HG03108 (cell line): ENCODE data around the gene CDON.

Experiments used
- ATAC-seq: cut with Tn5 transposase; IDR thresholded peaks from one replicate; pipeline ENCODE4 v1.9.1; 2021; ENCODE audit warnings: moderate library complexity; ENCODE audit not compliant: unreplicated experiment

CDON gene

GRCh38 chr11:126062679-126063506 lies at the start of gene CDON:
CDON (minus strand) TSS chr11:126062866; CDS start chr11:126023476, 39,390 bp downstream.
- ATAC-seq = peak; percentile 97

- ATAC-seq = no peak
These were observed 48.9 kb upstream of the CDON start for GRCh38 chr11:126111458-126112116.

GRCh38 chr11:126109941-126110731 lies 47.5 kb upstream of the CDON start:
- no peak for ATAC-seq

- no peak for ATAC-seq
These were observed 44.1 kb upstream of the CDON start for GRCh38 chr11:126106594-126107328.

GRCh38 chr11:126105748-126106080 lies 43.0 kb upstream of the CDON start:
- ATAC-seq = no peak

- ATAC-seq = no peak
These were observed 42.5 kb upstream of the CDON start for GRCh38 chr11:126105022-126105747.

GRCh38 chr11:126104420-126104819 lies 41.8 kb upstream of the CDON start:
- ATAC-seq = no peak

- no peak for ATAC-seq
These were observed 40.5 kb upstream of the CDON start for GRCh38 chr11:126103150-126103549.

GRCh38 chr11:126102436-126102981 lies 39.8 kb upstream of the CDON start:
- ATAC-seq = no peak

- no peak for ATAC-seq
These were observed 39.2 kb upstream of the CDON start for GRCh38 chr11:126101930-126102283.

GRCh38 chr11:126101251-126101929 lies 38.7 kb upstream of the CDON start:
- no peak for ATAC-seq

GRCh38 chr11:126100716-126101115 lies 38.0 kb upstream of the CDON start:
- no peak for ATAC-seq

GRCh38 chr11:126098204-126098769 lies 35.6 kb upstream of the CDON start:
- no peak for ATAC-seq

- no peak for ATAC-seq
These were observed 33.1 kb upstream of the CDON start for GRCh38 chr11:126095745-126096144.

GRCh38 chr11:126090452-126090851 lies 27.8 kb upstream of the CDON start:
- ATAC-seq = no peak

GRCh38 chr11:126088999-126089398 lies 26.3 kb upstream of the CDON start:
- no peak for ATAC-seq

- ATAC-seq = no peak
These were observed 23.6 kb upstream of the CDON start for GRCh38 chr11:126086248-126086647.

- ATAC-seq = no peak
These were observed 21.9 kb upstream of the CDON start for GRCh38 chr11:126084608-126084912.

- ATAC-seq = no peak
These were observed 21.4 kb upstream of the CDON start for GRCh38 chr11:126083829-126084607.
